Tibial nerve (tissue), 4 donors: ENCODE data around the gene CALM1.

Source experiments
- EP300 ChIP-seq, 2 donors: sonication (generic); formaldehyde crosslinking; IDR thresholded peaks; one replicate each; pipeline ENCODE4 v1.6.1; 2017; ENCODE audit warnings: antibody characterized with exemption in 2 of 2, mild to moderate bottlenecking in 1 of 2
- TF ChIP-seq, protein P1 (sequence below), 5 experiments: fragments of 200-600 bp in 3 of 5; fragments of 450-650 bp in 2 of 5; sonication (generic) in 3 of 5; IDR thresholded peaks; one replicate each; pipeline ENCODE4 v1.5.1; 2016 to 2019; ENCODE audit warnings: antibody characterized with exemption in 5 of 5, mild to moderate bottlenecking in 3 of 5, moderate library complexity in 2 of 5

DNA sequence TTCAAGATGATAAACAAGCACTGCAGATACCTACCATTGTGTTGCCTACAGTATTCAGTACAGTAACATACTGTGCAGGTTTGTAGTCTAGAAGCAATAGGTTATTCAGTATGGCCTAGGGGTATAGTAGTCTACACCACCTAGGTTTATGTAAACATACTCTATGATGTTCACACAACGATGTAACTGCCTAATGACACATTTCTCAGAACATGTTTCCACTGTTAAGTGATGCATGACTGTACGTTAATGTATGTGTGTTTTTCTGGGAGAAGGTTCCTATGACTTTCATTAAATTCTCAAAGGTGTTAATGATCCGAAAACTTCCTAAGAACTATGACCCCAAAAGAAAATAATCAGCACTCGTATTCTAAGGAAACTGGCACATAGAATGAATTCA, 20.9 kb upstream of the CALM1 start:
- TF ChIP-seq, protein P1, sequence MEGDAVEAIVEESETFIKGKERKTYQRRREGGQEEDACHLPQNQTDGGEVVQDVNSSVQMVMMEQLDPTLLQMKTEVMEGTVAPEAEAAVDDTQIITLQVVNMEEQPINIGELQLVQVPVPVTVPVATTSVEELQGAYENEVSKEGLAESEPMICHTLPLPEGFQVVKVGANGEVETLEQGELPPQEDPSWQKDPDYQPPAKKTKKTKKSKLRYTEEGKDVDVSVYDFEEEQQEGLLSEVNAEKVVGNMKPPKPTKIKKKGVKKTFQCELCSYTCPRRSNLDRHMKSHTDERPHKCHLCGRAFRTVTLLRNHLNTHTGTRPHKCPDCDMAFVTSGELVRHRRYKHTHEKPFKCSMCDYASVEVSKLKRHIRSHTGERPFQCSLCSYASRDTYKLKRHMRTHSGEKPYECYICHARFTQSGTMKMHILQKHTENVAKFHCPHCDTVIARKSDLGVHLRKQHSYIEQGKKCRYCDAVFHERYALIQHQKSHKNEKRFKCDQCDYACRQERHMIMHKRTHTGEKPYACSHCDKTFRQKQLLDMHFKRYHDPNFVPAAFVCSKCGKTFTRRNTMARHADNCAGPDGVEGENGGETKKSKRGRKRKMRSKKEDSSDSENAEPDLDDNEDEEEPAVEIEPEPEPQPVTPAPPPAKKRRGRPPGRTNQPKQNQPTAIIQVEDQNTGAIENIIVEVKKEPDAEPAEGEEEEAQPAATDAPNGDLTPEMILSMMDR (IDR thresholded peaks at IDR 0.05), result no peak
- TF ChIP-seq EP300 (IDR thresholded peaks at IDR 0.05), result no peak
